GM23338 (cell line): ENCODE measurements around the gene OSBPL1A. TPM values are rescaled to one million over a fixed set of nuclear protein-coding genes. Genes with fewer than 3 reads are reported as not detected.

Source experiments
- ATAC-seq: fragments of 200-7000 bp; cut with Tn5 transposase; 3 replicates; pipeline ENCODE4 v1.9.1; 2020
- DNase-seq: peaks from one replicate; pipeline ENCODE4 v3.0.0-alpha.2; 2015; ENCODE audit warnings: low spot score
- H2AFZ ChIP-seq: fragments of 200-600 bp; sonication (generic); 2 replicates; pipeline ENCODE4 v1.8.0; 2016; ENCODE audit warnings: antibody characterized with exemption, mild to moderate bottlenecking, moderate library complexity
- H3F3A ChIP-seq: fragments of 200-600 bp; sonication (generic); replicated peaks from 2 replicates; pipeline ENCODE4 v1.8.0; 2017; ENCODE audit warnings: antibody characterized with exemption, mixed run types, low read depth
- H3K27ac ChIP-seq: fragments of 200-600 bp; sonication (generic); 2 replicates; pipeline ENCODE4 v1.6.1; 2016; ENCODE audit warnings: low read depth
- H3K27me3 ChIP-seq: fragments of 200-600 bp; sonication (generic); 2 replicates; pipeline ENCODE4 v1.8.0; 2016; ENCODE audit warnings: mild to moderate bottlenecking, mixed run types, moderate library complexity; ENCODE audit not compliant: insufficient read depth
- H3K36me3 ChIP-seq: fragments of 200-600 bp; sonication (generic); 2 replicates; pipeline ENCODE4 v1.8.0; 2016; ENCODE audit warnings: mild to moderate bottlenecking; ENCODE audit not compliant: insufficient read depth
- H3K4me1 ChIP-seq: fragments of 200-600 bp; sonication (generic); 2 replicates; pipeline ENCODE4 v1.8.0; 2016; ENCODE audit warnings: mild to moderate bottlenecking, moderate library complexity; ENCODE audit not compliant: insufficient read depth
- H3K4me2 ChIP-seq: fragments of 200-600 bp; sonication (generic); 2 replicates; pipeline ENCODE4 v1.7.1; 2017; ENCODE audit warnings: mixed run types
- H3K4me3 ChIP-seq: fragments of 200-600 bp; sonication (generic); 2 replicates; pipeline ENCODE4 v1.6.1; 2016; ENCODE audit warnings: mixed run types
- H3K79me2 ChIP-seq: fragments of 200-600 bp; sonication (generic); replicated peaks from 2 replicates; pipeline ENCODE4 v1.8.0; 2017; ENCODE audit warnings: mild to moderate bottlenecking; ENCODE audit not compliant: insufficient read depth
- H3K9me2 ChIP-seq: fragments of 200-600 bp; sonication (generic); 2 replicates; pipeline ENCODE4 v1.8.0; 2017; ENCODE audit not compliant: insufficient read depth
- H4K20me1 ChIP-seq: fragments of 200-600 bp; sonication (generic); replicated peaks from 2 replicates; pipeline ENCODE4 v1.8.0; 2017; ENCODE audit warnings: mild to moderate bottlenecking; ENCODE audit not compliant: insufficient read depth
- H3K27ac Mint-ChIP-seq: 2 replicates; pipeline ENCODE4 v1.8.0; 2020; ENCODE audit warnings: inconsistent platforms, mild to moderate bottlenecking, moderate library complexity, mixed read lengths
- H3K27me3 Mint-ChIP-seq: 3 replicates; pipeline ENCODE4 v1.8.0; 2022; ENCODE audit warnings: low read depth, mild to moderate bottlenecking, moderate library complexity, mixed read lengths, inconsistent platforms; ENCODE audit not compliant: insufficient read depth, poor library complexity
- H3K36me3 Mint-ChIP-seq: 3 replicates; pipeline ENCODE4 v1.8.0; 2021; ENCODE audit warnings: low read depth, mild to moderate bottlenecking, inconsistent platforms, moderate library complexity, mixed read lengths
- H3K4me1 Mint-ChIP-seq: 3 replicates; pipeline ENCODE4 v1.8.0; 2020; ENCODE audit warnings: mild to moderate bottlenecking, inconsistent platforms, mixed read lengths
- H3K4me3 Mint-ChIP-seq: 3 replicates; pipeline ENCODE4 v1.8.0; 2021; ENCODE audit warnings: moderate library complexity, mild to moderate bottlenecking, inconsistent platforms, mixed read lengths
- H3K9me3 Mint-ChIP-seq: 3 replicates; pipeline ENCODE4 v1.8.0; 2020; ENCODE audit warnings: moderate library complexity, mild to moderate bottlenecking, inconsistent platforms, mixed read lengths
- CREB1 ChIP-seq: fragments of 250-450 bp; sonication (Bioruptor Pico); IDR thresholded peaks from 2 replicates; pipeline ENCODE4 v1.5.0; 2020; ENCODE audit warnings: low read depth, mild to moderate bottlenecking, moderate library complexity
- EZH2 ChIP-seq: fragments of 200-600 bp; sonication (generic); IDR thresholded peaks from one replicate; pipeline ENCODE4 v1.8.0; 2017; ENCODE audit warnings: antibody characterized with exemption, mild to moderate bottlenecking, low read depth; ENCODE audit not compliant: unreplicated experiment
- EZH2phosphoT487 ChIP-seq: fragments of 200-600 bp; sonication (generic); IDR thresholded peaks from one replicate; pipeline ENCODE4 v1.8.1; 2018; ENCODE audit warnings: antibody characterized with exemption; ENCODE audit not compliant: unreplicated experiment
- JUNB ChIP-seq: IDR thresholded peaks from one replicate; pipeline ENCODE4 v1.6.1; 2016; ENCODE audit warnings: antibody characterized with exemption; ENCODE audit not compliant: unreplicated experiment
- POLR2AphosphoS5 ChIP-seq: IDR thresholded peaks from 2 replicates; pipeline ENCODE4 v1.6.1; 2016; ENCODE audit warnings: antibody characterized with exemption, low read depth
- STAT1 ChIP-seq: IDR thresholded peaks from one replicate; pipeline ENCODE4 v1.6.1; 2016; ENCODE audit warnings: antibody characterized with exemption; ENCODE audit not compliant: unreplicated experiment
- ZNF331 ChIP-seq: fragments of 250-450 bp; sonication (Bioruptor Pico); IDR thresholded peaks from 2 replicates; pipeline ENCODE4 v1.5.0; 2020; ENCODE audit warnings: low read depth, mild to moderate bottlenecking, moderate library complexity
- polyA plus RNA-seq: library from polyadenylated mRNA; unstranded; fragments of >200 nt; fragmentation: Nextera tagmentation; extraction: Ambion mirVana; gene quantifications from 2 replicates; pipeline ENCODE4 v1.2.1, GENCODE V29; 2016
- total RNA-seq: library from RNA; depleted of rRNA; stranded (reverse); fragments of >200 nt; shearing (Covaris generic); gene quantifications from 2 replicates; pipeline ENCODE4 v1.2.3, GENCODE V29; 2014
- TF ChIP-seq, protein P1 (sequence below), 2 experiments: fragments of 200-600 bp in 1 of 2; sonication (generic) in 1 of 2; conservative IDR thresholded peaks; 2 replicates each; pipeline versions ENCODE4 v1.5.1 to v1.6.1; 2016 to 2017; ENCODE audit warnings: antibody characterized with exemption in 2 of 2, low read depth in 2 of 2, mild to moderate bottlenecking in 2 of 2, moderate library complexity in 1 of 2
- TF ChIP-seq, protein P2 (sequence below): IDR thresholded peaks from one replicate; pipeline ENCODE4 v1.6.1; 2018; ENCODE audit warnings: antibody characterized with exemption; ENCODE audit not compliant: unreplicated experiment
- TF ChIP-seq, protein P3 (sequence below): IDR thresholded peaks from 2 replicates; pipeline ENCODE4 v1.6.1; 2016; ENCODE audit warnings: antibody characterized with exemption

OSBPL1A gene
- total and polyA plus RNA-seq, 2 experiments from 2014 or later = 55.6 to 71.4 TPM

DNA sequence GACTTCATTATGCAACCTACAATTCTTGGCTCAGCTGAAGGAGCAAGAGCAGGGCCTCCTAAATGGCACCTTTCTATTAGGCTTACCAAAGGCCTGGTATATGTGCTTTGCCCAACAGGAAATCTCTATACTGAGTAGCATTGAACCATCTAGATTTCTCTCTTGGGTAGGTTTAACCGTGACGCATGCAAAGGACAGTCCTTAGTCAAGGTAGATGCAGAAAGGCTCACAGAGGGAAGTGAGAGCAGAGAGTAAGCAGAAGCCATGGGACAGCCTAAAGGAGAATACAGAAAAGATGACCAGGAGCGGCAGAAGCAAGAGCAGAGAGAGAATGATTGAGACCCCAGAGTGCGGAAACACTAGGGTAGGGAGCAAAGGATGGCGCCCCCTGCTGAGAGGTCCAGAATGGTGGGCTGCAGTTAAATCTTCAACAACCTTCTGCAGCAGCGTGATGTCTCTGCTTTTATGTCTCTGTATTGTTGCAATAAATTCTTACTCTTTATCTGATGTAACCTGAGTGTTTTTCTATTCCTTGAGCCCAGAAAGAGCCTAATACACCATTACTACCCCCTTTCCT lies 4.7 kb upstream of the OSBPL1A start:
- no peaks in the 10 kb centered on the region for H3K79me2 ChIP-seq
- Mint-ChIP-seq H3K4me1 (peaks cover 34% of the 10 kb centered on the region), H3K27me3 (peaks cover 2% of the 10 kb centered on the region), H3K36me3 (no peaks in the 10 kb centered on the region), H3K9me3 (no peaks in the 10 kb centered on the region; the same call in 2 of the 3 replicates), H3K4me3 (no peak overlapping the region), H3K27ac (no peak overlapping the region)
- H3K27me3 ChIP-seq = no peaks in the 10 kb centered on the region
- peaks cover 7% of the 10 kb centered on the region; the same call in 1 of the 2 replicates for H3K9me2 ChIP-seq
- 0 out of 2 replicates have a peak overlapping the region, but pooled peaks have one; percentile 43 for H2AFZ ChIP-seq
- H3F3A ChIP-seq = peaks cover 4% of the 10 kb centered on the region; the same call in 1 of the 2 replicates
- ATAC-seq (no peak), DNase-seq (peak; percentile 70)
- no peaks in the 10 kb centered on the region for H3K36me3 ChIP-seq
- no peak overlapping the region; the same call in 1 of the 2 replicates for H3K4me2 ChIP-seq
- H3K4me3 ChIP-seq = no peak overlapping the region
- no peak for TF ChIP-seq EZH2phosphoT487
- TF ChIP-seq, protein P1, sequence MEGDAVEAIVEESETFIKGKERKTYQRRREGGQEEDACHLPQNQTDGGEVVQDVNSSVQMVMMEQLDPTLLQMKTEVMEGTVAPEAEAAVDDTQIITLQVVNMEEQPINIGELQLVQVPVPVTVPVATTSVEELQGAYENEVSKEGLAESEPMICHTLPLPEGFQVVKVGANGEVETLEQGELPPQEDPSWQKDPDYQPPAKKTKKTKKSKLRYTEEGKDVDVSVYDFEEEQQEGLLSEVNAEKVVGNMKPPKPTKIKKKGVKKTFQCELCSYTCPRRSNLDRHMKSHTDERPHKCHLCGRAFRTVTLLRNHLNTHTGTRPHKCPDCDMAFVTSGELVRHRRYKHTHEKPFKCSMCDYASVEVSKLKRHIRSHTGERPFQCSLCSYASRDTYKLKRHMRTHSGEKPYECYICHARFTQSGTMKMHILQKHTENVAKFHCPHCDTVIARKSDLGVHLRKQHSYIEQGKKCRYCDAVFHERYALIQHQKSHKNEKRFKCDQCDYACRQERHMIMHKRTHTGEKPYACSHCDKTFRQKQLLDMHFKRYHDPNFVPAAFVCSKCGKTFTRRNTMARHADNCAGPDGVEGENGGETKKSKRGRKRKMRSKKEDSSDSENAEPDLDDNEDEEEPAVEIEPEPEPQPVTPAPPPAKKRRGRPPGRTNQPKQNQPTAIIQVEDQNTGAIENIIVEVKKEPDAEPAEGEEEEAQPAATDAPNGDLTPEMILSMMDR (conservative IDR thresholded peaks at IDR 0.05; ENCODE audit: low read depth in 2 of 2) = peak; percentile 63 to 85
- no peaks in the 10 kb centered on the region for H4K20me1 ChIP-seq
- H3K4me1 ChIP-seq = peaks cover 33% of the 10 kb centered on the region
- H3K27ac ChIP-seq = no peak overlapping the region

DNA sequence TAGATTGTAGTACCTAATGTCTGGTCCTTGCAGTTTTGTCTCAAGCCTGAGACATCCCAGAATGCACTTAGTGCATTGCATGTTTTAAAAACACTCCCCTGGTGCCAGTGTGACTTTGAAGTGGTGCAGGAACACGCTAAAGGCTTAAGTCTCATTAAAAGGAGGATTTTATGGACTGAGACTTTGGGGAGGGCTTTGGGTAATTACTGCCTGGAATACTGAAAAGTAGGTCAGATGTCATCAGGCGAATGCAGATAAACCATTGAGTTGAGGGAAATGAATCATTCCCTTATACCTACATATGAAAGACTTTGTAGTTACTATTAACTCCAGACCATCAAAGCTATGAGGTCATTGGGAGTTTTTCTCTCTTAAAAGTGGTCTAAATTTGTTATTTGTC lies 3.0 kb upstream of the OSBPL1A start:
- Mint-ChIP-seq H3K27me3 (peaks cover 2% of the 10 kb centered on the region), H3K4me3 (0 out of 3 replicates have a peak overlapping the region, but pooled peaks have one; percentile 16), H3K4me1 (peaks cover 36% of the 10 kb centered on the region), H3K27ac (no peak overlapping the region), H3K9me3 (no peaks in the 10 kb centered on the region), H3K36me3 (no peaks in the 10 kb centered on the region)
- TF ChIP-seq POLR2AphosphoS5 = no peak
- Histone ChIP-seq H3K9me2 (no peaks in the 10 kb centered on the region), H3K36me3 (no peaks in the 10 kb centered on the region), H2AFZ (no peak overlapping the region), H3K4me2 (peak overlapping the region; percentile 16; the same call in 1 of the 2 replicates), H3K27ac (no peak overlapping the region), H3K4me3 (no peak overlapping the region), H3K79me2 (peaks cover 16% of the 10 kb centered on the region), H3F3A (peaks cover 4% of the 10 kb centered on the region; the same call in 1 of the 2 replicates), H3K4me1 (peaks cover 43% of the 10 kb centered on the region), H3K27me3 (no peaks in the 10 kb centered on the region), H4K20me1 (no peaks in the 10 kb centered on the region)
- ATAC-seq = no peak
- no peak for DNase-seq

DNA sequence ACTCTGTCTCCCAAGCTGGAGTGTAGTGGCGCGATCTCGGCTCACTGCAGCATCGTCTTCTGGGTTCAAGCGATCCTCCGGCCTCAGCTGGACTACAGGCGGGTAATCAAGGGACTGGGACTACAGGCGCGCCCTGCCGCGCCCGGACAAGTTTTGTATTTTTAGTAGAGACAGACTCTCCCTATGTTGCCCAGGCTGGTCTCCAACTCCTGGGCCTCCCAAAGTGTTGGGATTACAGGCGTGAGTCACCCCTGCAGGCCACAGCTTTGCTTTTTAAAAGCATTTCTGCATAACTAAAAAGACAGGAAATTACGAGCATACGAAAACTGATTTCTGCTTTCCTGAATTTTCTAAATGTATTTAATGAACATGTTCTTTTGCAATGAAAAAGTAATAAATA lies 916 bp upstream of the OSBPL1A start:
- Histone ChIP-seq H4K20me1 (no peaks in the 10 kb centered on the region), H3K79me2 (peaks cover 36% of the 10 kb centered on the region), H3K4me2 (peak overlapping the region; percentile 84), H3K9me2 (no peaks in the 10 kb centered on the region), H3K4me1 (peaks cover 62% of the 10 kb centered on the region), H3K27ac (peak overlapping the region; percentile 94), H3K4me3 (peak overlapping the region; percentile 58), H3F3A (peaks cover 4% of the 10 kb centered on the region; the same call in 1 of the 2 replicates), H3K36me3 (no peaks in the 10 kb centered on the region), H2AFZ (peak overlapping the region; percentile 28; the same call in 1 of the 2 replicates), H3K27me3 (no peaks in the 10 kb centered on the region)
- Mint-ChIP-seq H3K9me3 (no peaks in the 10 kb centered on the region), H3K27me3 (peaks cover 2% of the 10 kb centered on the region), H3K36me3 (no peaks in the 10 kb centered on the region), H3K4me3 (peak overlapping the region; percentile 92), H3K4me1 (peaks cover 49% of the 10 kb centered on the region), H3K27ac (peak overlapping the region; percentile 88)
- DNase-seq (peak; percentile 39), ATAC-seq (peak; percentile 31)
- TF ChIP-seq EZH2phosphoT487 (no peak), EZH2 (no peak), CREB1 (no peak), ZNF331 (CRISPR knock-in tag) (no peak), POLR2AphosphoS5 (no peak), STAT1 (no peak), JUNB (no peak)
- TF ChIP-seq, protein P2, sequence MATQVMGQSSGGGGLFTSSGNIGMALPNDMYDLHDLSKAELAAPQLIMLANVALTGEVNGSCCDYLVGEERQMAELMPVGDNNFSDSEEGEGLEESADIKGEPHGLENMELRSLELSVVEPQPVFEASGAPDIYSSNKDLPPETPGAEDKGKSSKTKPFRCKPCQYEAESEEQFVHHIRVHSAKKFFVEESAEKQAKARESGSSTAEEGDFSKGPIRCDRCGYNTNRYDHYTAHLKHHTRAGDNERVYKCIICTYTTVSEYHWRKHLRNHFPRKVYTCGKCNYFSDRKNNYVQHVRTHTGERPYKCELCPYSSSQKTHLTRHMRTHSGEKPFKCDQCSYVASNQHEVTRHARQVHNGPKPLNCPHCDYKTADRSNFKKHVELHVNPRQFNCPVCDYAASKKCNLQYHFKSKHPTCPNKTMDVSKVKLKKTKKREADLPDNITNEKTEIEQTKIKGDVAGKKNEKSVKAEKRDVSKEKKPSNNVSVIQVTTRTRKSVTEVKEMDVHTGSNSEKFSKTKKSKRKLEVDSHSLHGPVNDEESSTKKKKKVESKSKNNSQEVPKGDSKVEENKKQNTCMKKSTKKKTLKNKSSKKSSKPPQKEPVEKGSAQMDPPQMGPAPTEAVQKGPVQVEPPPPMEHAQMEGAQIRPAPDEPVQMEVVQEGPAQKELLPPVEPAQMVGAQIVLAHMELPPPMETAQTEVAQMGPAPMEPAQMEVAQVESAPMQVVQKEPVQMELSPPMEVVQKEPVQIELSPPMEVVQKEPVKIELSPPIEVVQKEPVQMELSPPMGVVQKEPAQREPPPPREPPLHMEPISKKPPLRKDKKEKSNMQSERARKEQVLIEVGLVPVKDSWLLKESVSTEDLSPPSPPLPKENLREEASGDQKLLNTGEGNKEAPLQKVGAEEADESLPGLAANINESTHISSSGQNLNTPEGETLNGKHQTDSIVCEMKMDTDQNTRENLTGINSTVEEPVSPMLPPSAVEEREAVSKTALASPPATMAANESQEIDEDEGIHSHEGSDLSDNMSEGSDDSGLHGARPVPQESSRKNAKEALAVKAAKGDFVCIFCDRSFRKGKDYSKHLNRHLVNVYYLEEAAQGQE = no peak
- TF ChIP-seq, protein P3, sequence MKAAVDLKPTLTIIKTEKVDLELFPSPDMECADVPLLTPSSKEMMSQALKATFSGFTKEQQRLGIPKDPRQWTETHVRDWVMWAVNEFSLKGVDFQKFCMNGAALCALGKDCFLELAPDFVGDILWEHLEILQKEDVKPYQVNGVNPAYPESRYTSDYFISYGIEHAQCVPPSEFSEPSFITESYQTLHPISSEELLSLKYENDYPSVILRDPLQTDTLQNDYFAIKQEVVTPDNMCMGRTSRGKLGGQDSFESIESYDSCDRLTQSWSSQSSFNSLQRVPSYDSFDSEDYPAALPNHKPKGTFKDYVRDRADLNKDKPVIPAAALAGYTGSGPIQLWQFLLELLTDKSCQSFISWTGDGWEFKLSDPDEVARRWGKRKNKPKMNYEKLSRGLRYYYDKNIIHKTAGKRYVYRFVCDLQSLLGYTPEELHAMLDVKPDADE = no peak
